Body of pancreas (tissue), 4 donors: ENCODE data around the gene UBE2E1. TPM values are rescaled to one million over a fixed set of nuclear protein-coding genes. Genes with fewer than 3 reads are reported as not detected.

Source experiments
- ATAC-seq: fragments of 150-250 bp; one replicate; pipeline ENCODE4 v1.9.1; 2016
- DNase-seq, 4 donors: peaks; one replicate each; pipeline ENCODE4 v3.0.0-alpha.2; 2019
- H3K27ac ChIP-seq, 4 donors: fragments of 200-600 bp; sonication (generic); 1 replicate in 3 of 4; 2 replicates in 1 of 4; pipeline versions ENCODE4 v1.5.1 to v1.6.1; 2016 to 2019; ENCODE audit warnings: mild to moderate bottlenecking in 1 of 4, mixed read lengths in 1 of 4, moderate library complexity in 1 of 4
- H3K27me3 ChIP-seq, 2 donors: fragments of 200-600 bp; sonication (generic); one replicate each; pipeline ENCODE4 v1.6.0; 2016; ENCODE audit warnings: mild to moderate bottlenecking in 1 of 2
- H3K36me3 ChIP-seq, 2 donors: fragments of 200-600 bp; sonication (generic); replicated peaks in 1 of 2; 2 replicates each; pipeline ENCODE4 v1.5.1; 2016; ENCODE audit warnings: low read depth in 2 of 2; ENCODE audit not compliant: insufficient read depth in 1 of 2
- H3K4me1 ChIP-seq: fragments of 200-600 bp; sonication (generic); one replicate; pipeline ENCODE4 v1.6.0; 2016
- H3K4me3 ChIP-seq, 2 donors: fragments of 200-600 bp; sonication (generic); 1 replicate in 1 of 2; 2 replicates in 1 of 2; pipeline ENCODE4 v1.5.1; 2016 to 2019
- H3K9me3 ChIP-seq, 3 donors: fragments of 200-600 bp; sonication (generic); 1 replicate in 2 of 3; 2 replicates in 1 of 3; pipeline ENCODE4 v1.5.1; 2016
- POLR2A ChIP-seq, 3 donors: fragments of 450-650 bp; IDR thresholded peaks; one replicate each; pipeline ENCODE4 v1.6.1; 2016; ENCODE audit warnings: antibody characterized with exemption in 3 of 3, mild to moderate bottlenecking in 2 of 3
- WGBS, 2 donors: methylation state at CpG; one replicate each; pipeline ENCODE4 v1.1.5; 2017; 5-methylcytosine and 5-hydroxymethylcytosine counted together
- intact Hi-C: fragments of 100-400 bp; cut with DNase I; formaldehyde crosslinking; loops from one replicate; pipeline ENCODE4 v1.15.1; 2023
- total RNA-seq, 2 donors: library from RNA; depleted of rRNA; stranded (reverse); fragments of >200 nt; gene quantifications; one replicate each; pipeline ENCODE4 v1.1.0, GENCODE V29; 2016
- TF ChIP-seq, protein P1 (sequence below), 7 experiments: fragments of 450-650 bp in 4 of 7; fragments of 200-600 bp in 3 of 7; sonication (generic) in 3 of 7; IDR thresholded peaks; one replicate each; pipeline ENCODE4 v1.5.1; 2016 to 2019; ENCODE audit warnings: antibody characterized with exemption in 7 of 7

UBE2E1 gene
- total RNA-seq, 2 donors from 2014 or later = 21.1 to 30.9 TPM

DNA sequence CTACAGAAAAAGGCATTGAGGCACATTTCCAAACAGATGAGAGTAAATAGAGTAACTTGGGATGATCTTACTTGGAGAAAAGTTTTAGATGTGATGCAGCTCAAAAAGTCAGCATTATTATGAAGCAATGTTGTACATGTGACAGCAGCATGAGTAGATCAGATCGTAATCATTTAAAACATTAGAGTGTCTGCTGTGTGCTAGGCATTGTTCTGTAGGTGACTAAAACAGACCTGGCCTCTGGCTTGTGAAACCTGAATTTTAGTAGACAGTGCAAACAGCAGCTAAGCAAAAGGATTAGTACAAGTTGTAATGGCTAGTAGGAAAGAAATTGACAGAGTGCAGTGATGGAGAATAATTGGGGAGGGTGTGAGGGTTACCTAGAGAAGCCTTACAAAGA lies 15.1 kb downstream of the UBE2E1 start:
- intact Hi-C loops = no loop called here
- WGBS, 2 donors = 86 to 90% methylated on average over 1 of the region's 1 CpG
- Histone ChIP-seq H3K27me3 (no peaks in the 10 kb centered on the region), H3K4me1 (peaks cover 26% of the 10 kb centered on the region), H3K36me3 (no peaks in the 10 kb centered on the region), H3K4me3 (no peak overlapping the region), H3K27ac (no peak overlapping the region), H3K9me3 (no peaks in the 10 kb centered on the region)
- ATAC-seq (no peak), DNase-seq (no peak)
- TF ChIP-seq POLR2A (IDR thresholded peaks at IDR 0.05) = no peak
- TF ChIP-seq, protein P1, sequence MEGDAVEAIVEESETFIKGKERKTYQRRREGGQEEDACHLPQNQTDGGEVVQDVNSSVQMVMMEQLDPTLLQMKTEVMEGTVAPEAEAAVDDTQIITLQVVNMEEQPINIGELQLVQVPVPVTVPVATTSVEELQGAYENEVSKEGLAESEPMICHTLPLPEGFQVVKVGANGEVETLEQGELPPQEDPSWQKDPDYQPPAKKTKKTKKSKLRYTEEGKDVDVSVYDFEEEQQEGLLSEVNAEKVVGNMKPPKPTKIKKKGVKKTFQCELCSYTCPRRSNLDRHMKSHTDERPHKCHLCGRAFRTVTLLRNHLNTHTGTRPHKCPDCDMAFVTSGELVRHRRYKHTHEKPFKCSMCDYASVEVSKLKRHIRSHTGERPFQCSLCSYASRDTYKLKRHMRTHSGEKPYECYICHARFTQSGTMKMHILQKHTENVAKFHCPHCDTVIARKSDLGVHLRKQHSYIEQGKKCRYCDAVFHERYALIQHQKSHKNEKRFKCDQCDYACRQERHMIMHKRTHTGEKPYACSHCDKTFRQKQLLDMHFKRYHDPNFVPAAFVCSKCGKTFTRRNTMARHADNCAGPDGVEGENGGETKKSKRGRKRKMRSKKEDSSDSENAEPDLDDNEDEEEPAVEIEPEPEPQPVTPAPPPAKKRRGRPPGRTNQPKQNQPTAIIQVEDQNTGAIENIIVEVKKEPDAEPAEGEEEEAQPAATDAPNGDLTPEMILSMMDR (IDR thresholded peaks at IDR 0.05) = no peak

DNA sequence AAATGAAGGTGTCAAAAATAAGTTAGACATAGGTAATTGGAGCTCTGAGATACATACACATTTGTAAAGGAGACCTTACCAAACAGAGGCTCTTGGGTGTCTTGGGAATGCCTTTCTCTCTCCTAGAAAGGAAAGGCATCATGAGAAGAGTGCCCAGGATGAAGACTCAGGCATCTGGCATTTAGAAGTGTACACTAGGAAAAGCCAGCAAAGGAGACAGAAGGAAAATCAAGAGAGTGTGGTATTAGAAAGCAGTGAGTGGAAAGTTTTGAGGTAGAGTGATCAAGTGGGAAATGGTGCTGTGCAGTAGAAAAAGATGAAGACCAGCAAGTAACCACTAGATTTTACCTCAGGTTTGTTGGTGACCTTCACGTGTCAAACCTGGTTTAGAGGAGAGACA lies 16.1 kb downstream of the UBE2E1 start:
- intact Hi-C loops = no loop called here
- TF ChIP-seq, protein P1 (IDR thresholded peaks at IDR 0.05) = no peak
- no peak for TF ChIP-seq POLR2A (IDR thresholded peaks at IDR 0.05)
- Histone ChIP-seq H3K27me3 (no peaks in the 10 kb centered on the region), H3K4me3 (no peak overlapping the region), H3K4me1 (peaks cover 31% of the 10 kb centered on the region), H3K9me3 (no peaks in the 10 kb centered on the region), H3K36me3 (no peaks in the 10 kb centered on the region), H3K27ac (no peak overlapping the region)
- ATAC-seq = no peak
- DNase-seq = no peak
- WGBS, 2 donors = 73 to 78% methylated on average over 1 of the region's 1 CpG

DNA sequence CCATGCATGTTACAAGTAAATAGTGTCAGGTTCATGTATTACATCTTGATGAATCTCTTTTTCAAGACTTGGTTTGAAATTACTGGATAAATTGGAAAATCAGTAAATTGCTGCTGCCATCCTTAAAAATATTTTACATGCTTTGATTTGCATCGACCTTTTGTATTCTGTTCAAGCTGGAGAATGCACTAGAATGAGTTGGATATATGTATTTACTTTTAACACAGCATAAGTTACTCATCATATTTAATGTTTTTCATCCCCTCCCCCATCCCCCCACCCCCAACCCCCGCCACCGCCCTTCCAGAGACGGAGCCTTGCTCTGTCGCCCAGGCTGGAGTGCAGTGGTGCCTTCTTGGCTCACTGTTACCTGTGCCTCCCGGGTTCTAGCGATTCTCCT lies 16.8 kb downstream of the UBE2E1 start:
- Histone ChIP-seq H3K4me3 (no peak overlapping the region), H3K27ac (no peak overlapping the region), H3K4me1 (peaks cover 31% of the 10 kb centered on the region), H3K27me3 (no peaks in the 10 kb centered on the region), H3K36me3 (no peaks in the 10 kb centered on the region), H3K9me3 (no peaks in the 10 kb centered on the region)
- DNase-seq (no peak), ATAC-seq (no peak)
- intact Hi-C loops = no loop called here
- no peak for TF ChIP-seq POLR2A (IDR thresholded peaks at IDR 0.05)
- TF ChIP-seq, protein P1 (IDR thresholded peaks at IDR 0.05) = no peak
- 94 to 95% methylated on average over 7 of the region's 7 CpGs for WGBS, 2 donors

DNA sequence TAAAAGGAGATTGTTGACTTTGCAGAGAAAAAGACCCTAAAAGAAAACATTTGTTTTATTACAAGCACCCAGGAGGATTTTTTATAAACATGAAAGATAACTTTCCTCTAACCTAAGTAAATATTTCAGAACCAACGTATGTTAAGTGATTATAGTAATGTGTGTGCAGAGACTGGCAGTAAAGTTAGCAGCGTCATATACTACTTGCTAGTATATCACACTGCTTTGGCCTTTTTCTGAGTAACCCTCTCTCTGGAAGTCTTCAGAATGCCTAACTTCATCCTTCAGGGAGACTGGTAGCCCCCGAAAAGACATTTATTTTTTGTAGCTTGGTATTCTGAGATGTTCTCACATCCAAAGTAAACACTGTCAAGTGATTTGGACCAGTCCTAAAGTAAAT lies 17.9 kb downstream of the UBE2E1 start:
- H3K27me3 ChIP-seq = no peaks in the 10 kb centered on the region
- DNase-seq (no peak), ATAC-seq (no peak)
- H3K4me3 ChIP-seq = no peak overlapping the region
- intact Hi-C loops = no loop called here
- no peaks in the 10 kb centered on the region for H3K36me3 ChIP-seq
- H3K9me3 ChIP-seq = no peaks in the 10 kb centered on the region
- H3K4me1 ChIP-seq = peaks cover 31% of the 10 kb centered on the region
- 57 to 62% methylated on average over 3 of the region's 3 CpGs for WGBS, 2 donors
- TF ChIP-seq, protein P1 (IDR thresholded peaks at IDR 0.05) = no peak
- TF ChIP-seq POLR2A (IDR thresholded peaks at IDR 0.05) = no peak
- H3K27ac ChIP-seq = no peak overlapping the region

DNA sequence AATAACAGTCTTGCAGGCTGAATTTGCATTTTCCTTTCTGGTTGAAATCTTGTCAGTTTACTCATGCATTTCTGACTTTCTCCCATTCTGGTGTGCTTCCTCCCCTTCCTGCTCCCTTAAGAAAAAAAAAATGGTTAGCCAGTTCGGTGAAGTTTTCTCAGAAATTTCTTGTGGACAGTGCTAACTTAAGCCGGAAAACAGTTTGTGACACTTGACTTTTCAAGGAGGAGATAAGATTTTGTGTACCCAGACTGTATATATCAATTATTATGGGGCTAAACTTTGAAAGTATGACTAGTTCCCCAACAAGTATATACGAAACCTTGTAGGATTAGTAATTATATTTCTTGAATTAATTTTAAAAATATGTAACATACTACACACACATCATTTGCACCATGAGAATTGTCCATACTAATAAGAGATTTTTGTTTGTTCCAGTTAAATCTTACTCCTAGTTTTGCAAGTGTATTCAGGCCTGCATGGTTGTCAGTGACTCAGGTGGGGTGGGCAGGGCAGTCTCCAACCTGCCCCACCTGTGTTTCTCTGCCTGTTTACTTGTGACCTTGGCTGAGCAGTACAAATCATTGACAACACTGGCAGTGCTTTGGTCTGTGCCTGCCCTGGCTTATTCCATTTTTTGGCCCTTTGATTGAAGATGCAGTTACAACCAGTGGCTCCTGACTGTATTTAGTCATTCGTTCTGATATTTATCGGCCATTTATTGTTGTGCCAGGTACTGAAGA lies 19.1 kb downstream of the UBE2E1 start:
- peak overlapping the region in 2 of 4 donors; percentile 7 to 24 for H3K27ac ChIP-seq
- intact Hi-C loops = no loop called here
- no peak for TF ChIP-seq POLR2A (IDR thresholded peaks at IDR 0.05)
- TF ChIP-seq, protein P1 (IDR thresholded peaks at IDR 0.05) = no peak
- WGBS, 2 donors = 17 to 24% methylated on average over 5 of the region's 5 CpGs
- H3K27me3 ChIP-seq = no peaks in the 10 kb centered on the region
- H3K36me3 ChIP-seq = no peaks in the 10 kb centered on the region
- H3K4me1 ChIP-seq = peaks cover 39% of the 10 kb centered on the region
- peak; percentile 87 for ATAC-seq
- H3K9me3 ChIP-seq = no peaks in the 10 kb centered on the region
- H3K4me3 ChIP-seq = no peak overlapping the region
- peak; percentile 29 to 65 (median 60) for DNase-seq
